Activated naive CD4-positive, alpha-beta T cell treated with Interleukin-2 at 50 U/mL for 16 hours (primary cell): ENCODE data around the gene XRCC5.

Experiments used
- DNase-seq: peaks from one replicate; pipeline ENCODE4 v3.0.0-alpha.2; 2020

The XRCC5 gene

DNA sequence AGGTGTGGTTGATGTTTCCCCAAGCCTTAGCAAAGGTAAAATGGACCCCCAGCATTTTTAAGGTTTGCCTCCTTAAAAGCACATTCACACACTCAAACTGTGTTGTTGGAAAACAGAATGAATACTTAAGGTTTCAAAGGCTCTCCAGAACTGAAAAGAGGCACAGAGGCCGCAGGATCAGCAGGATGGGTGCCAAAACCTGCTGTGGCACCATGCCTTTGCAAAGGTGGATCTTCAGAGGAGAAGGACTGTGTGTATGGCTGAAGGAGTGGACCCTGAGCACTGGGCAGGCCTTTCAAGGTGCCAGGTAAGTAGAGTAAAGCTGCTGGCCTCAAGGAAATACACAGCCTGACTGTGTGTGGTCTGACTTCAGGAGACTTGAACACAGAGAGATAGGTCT, 127.3 kb downstream of the XRCC5 start:
- no peak for DNase-seq

DNA sequence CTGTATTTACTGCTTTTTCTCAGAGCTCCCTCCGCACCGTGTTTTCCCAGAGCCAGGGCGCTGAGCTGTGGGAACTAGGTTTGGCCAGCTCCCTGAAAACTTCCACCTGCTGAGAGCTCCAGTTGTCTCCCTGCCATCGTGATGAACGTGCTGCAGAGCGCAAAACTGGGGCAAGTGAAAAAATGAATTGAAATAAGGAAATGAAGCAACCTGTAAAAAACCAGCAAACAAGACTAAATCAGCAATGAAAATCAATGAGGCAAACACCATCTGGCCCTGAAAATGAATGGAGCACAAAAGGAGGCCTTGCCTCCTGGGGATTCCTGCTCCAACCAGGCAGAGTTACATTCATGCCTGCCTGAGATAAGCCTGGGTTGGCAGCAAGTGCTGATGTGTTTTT, 133.2 kb downstream of the XRCC5 start:
- no peak for DNase-seq

DNA sequence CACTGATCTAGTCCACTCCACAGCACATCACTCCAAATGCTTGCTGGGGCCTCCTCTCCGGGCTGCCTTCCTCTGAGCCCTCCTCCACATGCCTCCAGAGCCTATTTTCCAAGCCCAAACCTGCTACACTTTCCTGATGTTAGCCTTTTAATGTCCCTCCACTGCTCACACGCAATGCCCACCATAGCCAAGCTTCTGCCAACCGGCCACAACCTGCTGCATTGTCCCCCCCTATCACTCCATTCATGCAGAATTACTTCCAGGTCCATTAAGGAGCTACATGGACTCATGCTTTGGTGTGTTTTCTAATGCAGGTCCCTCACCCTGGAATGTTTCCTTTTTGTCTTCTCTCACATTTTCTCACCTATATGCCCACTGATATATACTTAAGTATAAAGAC, 133.9 kb downstream of the XRCC5 start:
- DNase-seq = no peak

DNA sequence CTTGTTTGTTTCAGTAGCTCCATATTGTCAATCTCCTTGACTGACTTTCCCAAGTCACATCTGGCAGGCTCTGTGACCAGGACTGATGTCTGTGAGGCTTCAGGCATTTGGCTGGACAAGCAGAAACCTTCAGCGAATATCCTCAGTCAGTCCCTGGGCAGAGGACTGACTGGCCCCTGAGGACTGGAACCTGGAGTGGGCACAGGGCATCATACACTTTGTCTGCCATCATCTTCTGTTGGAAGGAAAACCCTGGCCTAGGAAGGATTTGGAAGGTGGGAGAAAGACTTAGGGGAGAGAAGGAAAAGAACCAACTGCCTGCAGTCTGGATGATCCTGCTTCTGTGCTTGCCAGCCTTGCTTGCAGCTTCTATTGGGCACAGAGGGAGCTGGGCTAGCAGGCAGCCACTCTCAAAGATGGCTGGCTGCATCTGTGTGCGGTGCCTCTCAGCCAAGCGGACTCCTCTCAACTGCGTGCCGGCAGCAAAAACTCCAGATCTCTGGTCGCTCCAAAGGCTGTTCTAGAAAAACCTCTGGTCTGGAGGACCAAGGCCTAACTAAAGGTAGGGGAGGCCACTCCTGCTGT, 136.3 kb downstream of the XRCC5 start:
- DNase-seq = no peak

DNA sequence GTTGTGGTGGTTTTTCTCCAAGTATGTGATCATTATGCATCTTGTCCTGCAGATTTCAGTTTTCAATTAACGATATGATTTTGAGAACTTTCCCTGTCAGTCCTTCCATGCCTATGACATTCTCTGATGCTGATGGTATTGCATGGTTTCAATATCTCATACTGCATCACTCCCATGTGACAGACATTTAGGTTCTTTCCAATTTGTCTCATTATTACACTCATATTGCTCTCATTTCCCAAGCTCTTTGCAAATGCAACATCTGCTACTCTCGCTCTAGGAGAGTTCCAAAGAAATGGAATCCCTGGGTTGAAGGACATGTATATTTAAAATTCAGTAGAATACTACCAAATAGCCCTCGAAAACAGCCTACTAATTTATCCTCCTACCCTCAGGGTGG, 137.6 kb downstream of the XRCC5 start:
- DNase-seq = no peak
